HS-5 (cell line): ENCODE data around the gene GMDS.

Experiments
- DNase-seq: peaks from one replicate; pipeline ENCODE4 v3.0.0-alpha.2; 2012; ENCODE audit warnings: low read depth

GMDS gene

GRCh38 chr6:1895721-1896120 lies 349.7 kb downstream of the GMDS start:
- DNase-seq = no peak

GRCh38 chr6:1894954-1895353 lies 350.5 kb downstream of the GMDS start:
- DNase-seq = no peak

GRCh38 chr6:1893470-1894130 lies 351.8 kb downstream of the GMDS start:
- DNase-seq = no peak

GRCh38 chr6:1892716-1893115 lies 352.7 kb downstream of the GMDS start:
- no peak for DNase-seq

GRCh38 chr6:1890987-1891386 lies 354.4 kb downstream of the GMDS start:
- no peak for DNase-seq

GRCh38 chr6:1890071-1890470 lies 355.3 kb downstream of the GMDS start:
- no peak for DNase-seq

- no peak for DNase-seq
Measured at GRCh38 chr6:1885576-1886011, 359.8 kb downstream of the GMDS start.

- DNase-seq = no peak
Measured at GRCh38 chr6:1884313-1884712, 361.1 kb downstream of the GMDS start.

GRCh38 chr6:1878330-1878729 lies 367.1 kb downstream of the GMDS start:
- DNase-seq = no peak

GRCh38 chr6:1873781-1874180 lies 371.6 kb downstream of the GMDS start:
- DNase-seq = no peak

GRCh38 chr6:1872649-1873131 lies 372.7 kb downstream of the GMDS start:
- DNase-seq = no peak

GRCh38 chr6:1871724-1872315 lies 373.6 kb downstream of the GMDS start:
- no peak for DNase-seq

GRCh38 chr6:1870932-1871331 lies 374.5 kb downstream of the GMDS start:
- no peak for DNase-seq

GRCh38 chr6:1870251-1870650 lies 375.2 kb downstream of the GMDS start:
- no peak for DNase-seq

- no peak for DNase-seq
Measured at GRCh38 chr6:1869769-1870168, 375.6 kb downstream of the GMDS start.

GRCh38 chr6:1869308-1869707 lies 376.1 kb downstream of the GMDS start:
- no peak for DNase-seq

- DNase-seq = no peak
Measured at GRCh38 chr6:1868561-1869261, 376.7 kb downstream of the GMDS start.

- no peak for DNase-seq
Measured at GRCh38 chr6:1867197-1867596, 378.2 kb downstream of the GMDS start.

GRCh38 chr6:1865585-1865984 lies 379.8 kb downstream of the GMDS start:
- DNase-seq = no peak

- DNase-seq = peak; percentile 14
Measured at GRCh38 chr6:1864496-1864895, 380.9 kb downstream of the GMDS start.

GRCh38 chr6:1862411-1862810 lies 383.0 kb downstream of the GMDS start:
- no peak for DNase-seq

- no peak for DNase-seq
Measured at GRCh38 chr6:1860756-1861348, 384.6 kb downstream of the GMDS start.

- no peak for DNase-seq
Measured at GRCh38 chr6:1858859-1859258, 386.5 kb downstream of the GMDS start.
